Stomach (tissue), 4 donors: ENCODE measurements around the gene MED25.

ENCODE experiments used
- CTCF ChIP-seq, 7 experiments: fragments of 450-650 bp in 4 of 7; fragments of 200-600 bp in 3 of 7; sonication (generic) in 3 of 7; IDR thresholded peaks; one replicate each; pipeline ENCODE4 v1.5.1; 2016 to 2019; ENCODE audit warnings: antibody characterized with exemption in 7 of 7, control low read depth in 2 of 7, mild to moderate bottlenecking in 1 of 7
- EP300 ChIP-seq: sonication (generic); formaldehyde crosslinking; IDR thresholded peaks from one replicate; pipeline ENCODE4 v1.6.1; 2017; ENCODE audit warnings: antibody characterized with exemption
- POLR2A ChIP-seq, 4 donors: fragments of 450-650 bp; IDR thresholded peaks; one replicate each; pipeline ENCODE4 v1.6.1; 2016; ENCODE audit warnings: antibody characterized with exemption in 4 of 4, control low read depth in 2 of 4, mild to moderate bottlenecking in 1 of 4, moderate library complexity in 1 of 4
- POLR2AphosphoS5 ChIP-seq, 3 donors: sonication (generic); formaldehyde crosslinking; IDR thresholded peaks; one replicate each; pipeline ENCODE4 v1.6.1; 2016; ENCODE audit warnings: antibody characterized with exemption in 3 of 3

- no peak for TF ChIP-seq CTCF (IDR thresholded peaks at IDR 0.05)
- TF ChIP-seq POLR2AphosphoS5 (IDR thresholded peaks at IDR 0.05) = no peak
- no peak for TF ChIP-seq POLR2A (IDR thresholded peaks at IDR 0.05)
- no peak for TF ChIP-seq EP300
Measured at GRCh38 chr19:49806620-49806959, 11.5 kb upstream of the MED25 start.
